ENCODE measurements around the gene PEDS1. TPM values are rescaled to one million over a fixed set of nuclear protein-coding genes. Genes with fewer than 3 reads are reported as not detected.

PEDS1 gene
- total RNA-seq, 1 donor from 2014 or later = 9.5 TPM

DNA sequence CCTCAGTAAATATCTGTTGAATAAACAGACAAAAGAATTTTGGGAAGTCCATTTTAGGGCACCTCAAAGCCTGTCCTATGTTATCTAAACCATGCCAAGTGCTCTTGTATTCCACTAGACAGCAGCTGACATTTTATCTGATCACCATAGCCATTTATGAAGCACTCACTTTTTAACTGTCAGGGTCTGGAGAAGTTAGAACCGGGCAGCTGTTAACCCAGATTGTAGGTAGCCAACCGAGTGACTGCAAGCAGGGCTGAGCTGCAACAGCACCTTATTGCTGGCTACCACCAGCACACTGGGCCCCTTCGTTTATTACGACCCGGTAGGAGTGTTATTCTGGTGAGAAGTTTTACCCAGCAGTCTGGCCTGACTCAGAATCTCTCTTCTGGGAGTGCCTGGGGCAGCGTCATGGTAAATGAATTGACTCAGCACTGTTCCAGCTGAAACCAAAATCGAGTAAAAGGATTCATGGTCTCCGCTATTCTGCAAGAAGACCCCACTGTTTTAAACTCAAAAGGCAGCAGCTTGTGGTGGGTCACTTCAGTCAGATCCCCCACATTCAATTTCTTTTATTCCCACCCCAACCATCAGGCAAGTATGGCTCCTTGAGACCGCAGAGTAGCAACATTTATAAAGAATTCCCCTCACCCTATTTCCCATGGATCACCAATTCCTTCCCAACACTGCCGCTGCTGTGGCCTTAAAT, 42.2 kb downstream of the PEDS1 start:
- H3K9me3 ChIP-seq (ENCODE audit: low read depth) = no peaks in the 10 kb centered on the region
- H3K27ac Mint-ChIP-seq = peak overlapping the region; percentile 25
- H2AFZ ChIP-seq (replicated peaks) = no peak overlapping the region
- H3F3A ChIP-seq (ENCODE audit: low read depth) = peaks cover 21% of the 10 kb centered on the region
- H4K20me1 ChIP-seq (ENCODE audit: low read depth) = peaks cover 62% of the 10 kb centered on the region
- peak overlapping the region; percentile 99 for H3K4me3 Mint-ChIP-seq
- peaks cover 16% of the 10 kb centered on the region for H3K36me3 Mint-ChIP-seq
- H3K9me3 Mint-ChIP-seq = no peaks in the 10 kb centered on the region
- H3K4me1 Mint-ChIP-seq = peaks cover 64% of the 10 kb centered on the region
- no peaks in the 10 kb centered on the region for H3K27me3 ChIP-seq
- no peaks in the 10 kb centered on the region for H3K36me3 ChIP-seq
- H3K9ac ChIP-seq = peak overlapping the region; percentile 97
- peaks cover 91% of the 10 kb centered on the region for H3K79me2 ChIP-seq (ENCODE audit: low read depth)
- no peak for DNase-seq (ENCODE audit: low spot score)
- H3K4me1 ChIP-seq = peaks cover 24% of the 10 kb centered on the region
- H3K27me3 Mint-ChIP-seq (ENCODE audit: insufficient read depth, low read depth) = no peaks in the 10 kb centered on the region
- H3K4me3 ChIP-seq = peak overlapping the region; percentile 93
- H3K4me2 ChIP-seq = peak overlapping the region; percentile 94
- no peak for TF ChIP-seq EZH2 (IDR thresholded peaks at IDR 0.05)
- TF ChIP-seq, protein P1, sequence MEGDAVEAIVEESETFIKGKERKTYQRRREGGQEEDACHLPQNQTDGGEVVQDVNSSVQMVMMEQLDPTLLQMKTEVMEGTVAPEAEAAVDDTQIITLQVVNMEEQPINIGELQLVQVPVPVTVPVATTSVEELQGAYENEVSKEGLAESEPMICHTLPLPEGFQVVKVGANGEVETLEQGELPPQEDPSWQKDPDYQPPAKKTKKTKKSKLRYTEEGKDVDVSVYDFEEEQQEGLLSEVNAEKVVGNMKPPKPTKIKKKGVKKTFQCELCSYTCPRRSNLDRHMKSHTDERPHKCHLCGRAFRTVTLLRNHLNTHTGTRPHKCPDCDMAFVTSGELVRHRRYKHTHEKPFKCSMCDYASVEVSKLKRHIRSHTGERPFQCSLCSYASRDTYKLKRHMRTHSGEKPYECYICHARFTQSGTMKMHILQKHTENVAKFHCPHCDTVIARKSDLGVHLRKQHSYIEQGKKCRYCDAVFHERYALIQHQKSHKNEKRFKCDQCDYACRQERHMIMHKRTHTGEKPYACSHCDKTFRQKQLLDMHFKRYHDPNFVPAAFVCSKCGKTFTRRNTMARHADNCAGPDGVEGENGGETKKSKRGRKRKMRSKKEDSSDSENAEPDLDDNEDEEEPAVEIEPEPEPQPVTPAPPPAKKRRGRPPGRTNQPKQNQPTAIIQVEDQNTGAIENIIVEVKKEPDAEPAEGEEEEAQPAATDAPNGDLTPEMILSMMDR (IDR thresholded peaks at IDR 0.05) = no peak
- TF ChIP-seq EZH2phosphoT487 (IDR thresholded peaks at IDR 0.05) = no peak
- no peak overlapping the region for H3K27ac ChIP-seq

DNA sequence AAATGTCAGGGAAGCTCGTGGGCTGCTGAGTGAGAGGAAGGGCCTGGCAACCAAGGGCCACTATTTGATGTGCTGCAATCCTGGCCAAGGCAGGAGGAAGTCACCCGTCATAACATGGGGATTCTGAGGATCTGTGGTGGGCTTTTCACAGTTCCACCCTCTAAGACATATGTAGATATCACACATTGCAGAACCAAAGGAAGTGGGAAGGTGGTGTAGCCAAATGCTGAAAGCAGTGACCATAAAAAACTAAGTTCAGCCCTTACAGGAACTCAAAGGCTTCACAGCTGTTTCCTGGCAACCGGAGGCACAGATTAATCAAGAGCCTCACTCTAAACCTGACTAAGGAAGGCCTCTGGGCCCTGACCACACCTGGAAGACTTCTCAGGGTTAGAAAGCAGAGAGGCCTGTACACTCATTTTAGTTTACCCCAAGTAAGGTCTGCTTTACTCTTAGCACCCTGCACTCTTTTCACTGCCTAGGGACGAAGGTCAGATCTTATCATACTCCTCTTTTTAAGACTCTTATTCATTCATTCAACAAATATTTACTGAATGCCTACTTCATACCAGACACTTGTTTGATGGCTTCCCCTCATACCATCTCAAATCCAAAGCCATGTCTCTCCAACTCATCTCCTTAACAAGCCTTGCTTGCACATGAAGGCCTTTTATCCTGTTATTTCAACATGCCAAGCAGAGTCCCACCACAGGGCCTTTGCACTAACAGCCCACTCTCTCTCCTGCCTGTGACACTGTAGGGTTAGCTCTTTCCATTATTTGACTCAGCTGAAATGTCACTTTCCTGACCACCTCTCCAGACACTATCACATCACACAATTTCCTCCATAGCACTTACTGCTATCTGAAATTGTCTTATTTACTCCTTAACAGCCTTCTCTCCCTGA, 43.1 kb downstream of the PEDS1 start:
- TF ChIP-seq EZH2 (IDR thresholded peaks at IDR 0.05) = no peak
- TF ChIP-seq EZH2phosphoT487 (IDR thresholded peaks at IDR 0.05) = no peak
- TF ChIP-seq, protein P1 (IDR thresholded peaks at IDR 0.05) = no peak
- no peaks in the 10 kb centered on the region for H3K36me3 ChIP-seq
- peak overlapping the region; percentile 2 for H3K9ac ChIP-seq
- H3K27me3 Mint-ChIP-seq (ENCODE audit: insufficient read depth, low read depth) = no peaks in the 10 kb centered on the region
- peaks cover 16% of the 10 kb centered on the region for H3K36me3 Mint-ChIP-seq
- H3K4me2 ChIP-seq = no peak overlapping the region
- H3K4me1 ChIP-seq = peaks cover 23% of the 10 kb centered on the region
- peaks cover 21% of the 10 kb centered on the region for H3F3A ChIP-seq (ENCODE audit: low read depth)
- H3K9me3 Mint-ChIP-seq = no peaks in the 10 kb centered on the region
- H3K9me3 ChIP-seq (ENCODE audit: low read depth) = no peaks in the 10 kb centered on the region
- H3K79me2 ChIP-seq (ENCODE audit: low read depth) = peaks cover 98% of the 10 kb centered on the region
- H3K4me1 Mint-ChIP-seq = peaks cover 58% of the 10 kb centered on the region
- DNase-seq (ENCODE audit: low spot score) = no peak
- peak overlapping the region; percentile 99 for H3K4me3 Mint-ChIP-seq
- peak overlapping the region; percentile 84 for H3K27ac Mint-ChIP-seq
- no peak overlapping the region for H3K27ac ChIP-seq
- no peak overlapping the region for H2AFZ ChIP-seq (replicated peaks)
- no peak overlapping the region for H3K4me3 ChIP-seq
- H4K20me1 ChIP-seq (ENCODE audit: low read depth) = peaks cover 71% of the 10 kb centered on the region
- no peaks in the 10 kb centered on the region for H3K27me3 ChIP-seq

DNA sequence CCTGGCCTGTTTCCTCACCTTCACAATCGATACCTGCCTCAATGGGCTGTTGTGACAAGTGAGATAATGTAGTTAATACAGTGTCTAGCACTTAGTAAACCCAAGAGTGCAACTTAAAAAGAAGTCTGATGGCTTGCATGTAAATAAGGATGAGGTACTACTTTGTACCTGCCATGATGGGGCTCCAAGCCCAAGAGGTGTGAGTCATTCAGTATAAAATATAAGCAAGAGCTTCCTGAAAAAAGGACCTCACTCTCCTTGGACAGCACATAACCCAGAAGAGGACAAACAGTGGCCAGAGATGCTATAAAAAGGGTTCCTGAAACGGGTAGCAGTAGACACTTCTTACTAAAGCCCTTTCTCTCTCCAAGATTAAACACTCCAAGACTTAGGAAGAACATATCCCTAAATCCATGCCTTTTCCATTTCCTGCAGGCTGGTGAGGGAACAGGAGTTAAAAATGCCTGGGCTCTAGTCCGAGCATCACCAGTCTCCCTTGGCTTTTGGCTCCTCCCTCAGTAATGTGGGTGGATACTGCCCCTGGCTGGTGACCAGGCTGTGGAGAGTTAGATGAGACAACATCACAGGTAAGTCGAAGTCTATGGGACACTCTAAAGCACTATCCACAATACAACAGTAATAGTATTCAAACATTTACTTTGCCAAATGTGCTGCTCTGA, 44.8 kb downstream of the PEDS1 start:
- Histone ChIP-seq H3K27ac (no peak overlapping the region), H3K4me2 (no peak overlapping the region), H2AFZ (replicated peaks) (no peak overlapping the region), H3K4me3 (no peak overlapping the region), H3K4me1 (peaks cover 11% of the 10 kb centered on the region), H3K9me3 (ENCODE audit: low read depth) (no peaks in the 10 kb centered on the region), H3K9ac (no peak overlapping the region), H4K20me1 (ENCODE audit: low read depth) (peaks cover 76% of the 10 kb centered on the region), H3F3A (ENCODE audit: low read depth) (peaks cover 5% of the 10 kb centered on the region), H3K36me3 (no peaks in the 10 kb centered on the region), H3K79me2 (ENCODE audit: low read depth) (peaks cover 100% of the 10 kb centered on the region), H3K27me3 (no peaks in the 10 kb centered on the region)
- Mint-ChIP-seq H3K9me3 (no peaks in the 10 kb centered on the region), H3K4me1 (peaks cover 46% of the 10 kb centered on the region), H3K27ac (no peak overlapping the region), H3K4me3 (no peak overlapping the region), H3K36me3 (peaks cover 19% of the 10 kb centered on the region), H3K27me3 (ENCODE audit: insufficient read depth, low read depth) (no peaks in the 10 kb centered on the region)
- DNase-seq (ENCODE audit: low spot score) = no peak
- TF ChIP-seq EZH2 (IDR thresholded peaks at IDR 0.05) = no peak
- no peak for TF ChIP-seq EZH2phosphoT487 (IDR thresholded peaks at IDR 0.05)
- TF ChIP-seq, protein P1 (IDR thresholded peaks at IDR 0.05) = no peak
